GM18498 (cell line): Measurements from ENCODE around the gene CCDC87.
A peak's percentile ranks its signal among the peaks of the same experiment; 100 is the strongest.
"Not testable (repeated sequence)": the region's sequence is repeated elsewhere in the genome, so short reads cannot be mapped to it uniquely, and the experiment has no call there.

Experiments used
- ATAC-seq: cut with Tn5 transposase; IDR thresholded peaks from one replicate; pipeline ENCODE4 v1.9.1; 2021; ENCODE audit warnings: mild to moderate bottlenecking, moderate library complexity; ENCODE audit not compliant: unreplicated experiment

The CCDC87 gene

DNA sequence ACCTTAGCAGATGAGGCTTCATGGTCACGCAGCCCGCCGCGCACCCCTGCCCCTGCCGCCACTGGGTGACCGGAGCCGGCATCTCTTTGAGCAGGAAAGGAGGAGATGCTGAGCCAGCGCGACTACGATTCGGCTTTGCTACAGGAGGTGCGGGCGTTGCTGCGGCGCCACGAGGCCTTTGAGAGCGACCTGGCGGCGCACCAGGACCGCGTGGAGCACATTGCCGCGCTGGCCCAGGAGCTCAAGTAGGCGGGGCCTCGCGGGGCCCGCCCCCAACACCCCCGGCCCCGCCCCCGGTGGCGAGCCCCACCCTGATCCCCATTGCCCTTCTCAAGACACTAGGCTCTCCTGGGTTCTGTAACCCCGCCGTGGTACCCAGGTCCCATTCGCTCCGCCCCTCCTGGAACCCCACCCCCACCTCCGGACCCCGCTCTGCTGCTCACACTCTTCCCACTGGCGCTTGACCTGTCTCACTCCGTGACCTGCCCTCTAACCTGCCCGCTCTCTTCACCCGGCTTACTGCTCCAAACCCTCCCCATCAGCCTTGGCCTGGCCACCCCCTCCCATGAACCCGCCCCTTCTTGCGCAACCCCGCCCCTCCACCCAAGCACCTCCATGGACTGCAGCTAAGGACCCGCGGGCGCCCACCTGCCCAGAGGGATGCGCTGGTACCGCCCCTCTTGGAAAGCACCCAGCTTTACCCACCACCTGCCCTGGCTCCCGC, 33.6 kb downstream of the CCDC87 start:
- no peak for ATAC-seq

GRCh38 chr11:66557733-66558326, 35.0 kb downstream of the CCDC87 start:
- no peak for ATAC-seq

DNA sequence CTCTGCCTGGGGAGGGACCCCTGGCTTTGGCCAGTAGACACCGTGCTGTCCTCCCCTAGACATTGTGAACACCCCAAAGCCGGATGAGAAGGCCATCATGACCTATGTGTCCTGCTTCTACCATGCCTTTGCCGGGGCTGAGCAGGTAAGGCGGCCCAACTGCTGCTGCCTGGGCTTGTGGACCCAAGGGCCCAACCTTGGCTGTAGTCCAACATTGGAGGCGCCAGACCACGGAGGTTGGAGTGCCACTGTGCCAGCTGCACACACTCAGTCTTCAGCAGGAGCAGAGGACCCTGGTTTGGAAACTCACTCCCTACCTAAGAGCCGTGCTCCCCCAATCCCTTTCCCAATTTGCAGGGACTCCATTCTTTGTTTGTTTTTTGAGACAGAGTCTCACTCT, 36.8 kb downstream of the CCDC87 start:
- ATAC-seq = no peak

DNA sequence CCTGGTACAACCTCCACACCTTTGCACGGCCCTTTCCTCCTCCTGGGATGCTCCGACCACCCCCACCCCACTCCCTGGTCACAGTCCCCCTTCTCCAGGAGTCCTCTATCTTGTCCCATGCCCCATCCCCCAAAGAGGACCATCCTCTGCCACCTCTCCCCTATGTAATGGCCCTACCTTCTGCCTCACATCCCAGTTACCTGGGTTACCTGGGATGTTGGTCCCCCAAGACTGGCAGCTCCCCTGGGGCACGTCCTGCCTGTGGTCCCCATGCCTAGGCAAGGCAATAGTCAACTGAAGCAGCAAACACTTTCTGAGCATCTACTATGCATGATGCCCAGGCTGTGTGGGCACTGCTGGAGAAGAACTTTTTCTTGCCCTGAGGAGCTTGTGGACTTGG, 37.4 kb downstream of the CCDC87 start:
- no peak for ATAC-seq

DNA sequence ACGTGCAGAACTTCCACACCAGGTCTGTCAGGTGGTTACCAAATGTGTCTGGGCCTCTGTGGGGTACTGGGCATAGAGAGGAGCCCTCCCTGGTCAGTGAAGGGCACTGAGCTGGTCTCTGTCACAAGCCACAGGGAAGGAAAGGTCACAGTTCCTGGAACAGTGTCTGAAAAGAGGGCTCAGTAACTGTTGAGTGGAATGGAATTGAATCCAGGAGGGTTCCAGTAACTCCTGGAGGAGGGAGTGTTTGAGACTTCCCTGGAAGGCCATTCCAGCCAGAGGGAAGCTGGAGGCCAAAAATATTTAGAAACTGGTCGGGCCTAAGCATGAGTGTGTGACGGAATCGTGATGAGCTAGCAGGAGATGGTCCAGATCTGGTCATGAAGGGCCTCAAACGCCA, 38.3 kb downstream of the CCDC87 start:
- no peak for ATAC-seq

- no peak for ATAC-seq
These were observed 42.0 kb downstream of the CCDC87 start for GRCh38 chr11:66550887-66551286.

DNA sequence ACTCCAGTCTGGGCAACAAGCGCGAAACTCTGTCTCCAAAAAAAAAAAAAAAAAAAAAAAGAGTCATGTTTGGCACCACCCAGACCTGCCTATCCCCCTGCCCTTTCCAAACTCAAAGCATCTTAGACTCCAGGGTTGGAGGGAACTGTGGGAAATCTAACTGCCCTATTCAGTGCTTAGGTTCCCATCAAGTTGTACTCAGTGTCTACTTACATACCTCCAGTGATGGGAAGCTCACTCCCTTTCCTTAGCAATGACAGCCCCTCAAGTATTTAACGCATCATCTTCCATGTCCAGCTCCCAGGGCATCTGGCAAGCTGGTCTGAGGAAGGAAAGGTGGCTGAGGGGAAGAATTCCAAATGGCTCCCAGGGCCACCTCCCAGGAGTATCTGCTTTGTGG, 43.2 kb downstream of the CCDC87 start:
- ATAC-seq = no peak

DNA sequence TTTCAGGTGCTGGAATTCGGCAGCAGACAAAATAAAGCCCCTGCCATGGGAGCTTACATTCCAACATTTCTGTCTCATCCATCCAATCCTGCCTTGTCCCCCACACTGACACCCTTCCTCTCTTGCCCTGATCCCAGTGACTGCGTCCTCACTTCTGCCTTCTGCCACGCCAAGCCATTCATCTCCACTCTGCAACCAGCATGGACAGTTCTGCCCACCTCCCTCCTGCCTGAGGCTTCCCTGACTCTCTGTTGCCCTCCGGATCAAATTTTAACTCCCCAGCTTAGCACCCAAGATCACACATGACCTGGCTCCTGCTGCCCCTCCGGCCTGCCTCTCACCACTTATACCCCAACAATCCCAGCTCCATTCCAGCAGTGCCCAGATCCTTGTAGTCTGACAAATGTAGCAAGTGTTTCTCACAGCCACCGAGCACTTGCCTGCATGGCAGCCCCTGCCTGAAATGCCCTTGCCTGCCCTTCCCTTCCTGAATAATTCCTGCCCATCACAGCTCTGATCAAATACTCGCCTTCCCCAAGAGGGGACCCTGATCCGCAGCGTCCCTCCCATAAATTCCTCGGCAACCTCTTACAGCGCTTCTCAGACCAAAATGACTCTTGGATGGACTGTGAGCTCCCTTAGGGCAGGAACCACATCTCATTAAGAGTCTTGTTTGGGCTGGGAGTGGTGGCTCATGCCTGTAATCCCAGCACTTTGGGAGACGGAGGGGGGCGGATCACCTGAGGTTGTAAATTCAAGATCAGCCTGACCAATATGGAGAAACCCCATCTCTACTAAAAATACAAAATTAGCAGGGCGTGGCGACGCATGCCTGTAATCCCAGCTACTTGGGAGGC, 43.9 kb downstream of the CCDC87 start:
- no peak for ATAC-seq

GRCh38 chr11:66548041-66548440, 44.8 kb downstream of the CCDC87 start:
- ATAC-seq = no peak

DNA sequence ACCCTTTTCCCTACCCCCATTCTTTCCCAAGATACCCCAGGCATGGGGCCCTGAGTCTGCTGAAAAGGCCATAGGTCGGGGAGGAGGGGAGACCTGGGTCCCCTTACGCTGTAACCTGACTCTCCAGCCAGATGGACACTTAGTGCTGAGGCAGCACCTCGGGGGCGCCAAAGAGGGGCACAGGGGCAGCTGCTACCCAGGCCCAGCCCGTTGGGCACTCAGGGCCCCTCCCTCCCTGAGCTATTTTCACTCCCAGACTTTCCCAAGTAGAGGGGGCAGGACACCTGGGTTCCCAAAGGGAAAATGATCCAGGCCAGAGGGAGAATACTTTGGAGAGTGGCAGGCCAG, 45.2 kb downstream of the CCDC87 start:
- ATAC-seq = no peak

DNA sequence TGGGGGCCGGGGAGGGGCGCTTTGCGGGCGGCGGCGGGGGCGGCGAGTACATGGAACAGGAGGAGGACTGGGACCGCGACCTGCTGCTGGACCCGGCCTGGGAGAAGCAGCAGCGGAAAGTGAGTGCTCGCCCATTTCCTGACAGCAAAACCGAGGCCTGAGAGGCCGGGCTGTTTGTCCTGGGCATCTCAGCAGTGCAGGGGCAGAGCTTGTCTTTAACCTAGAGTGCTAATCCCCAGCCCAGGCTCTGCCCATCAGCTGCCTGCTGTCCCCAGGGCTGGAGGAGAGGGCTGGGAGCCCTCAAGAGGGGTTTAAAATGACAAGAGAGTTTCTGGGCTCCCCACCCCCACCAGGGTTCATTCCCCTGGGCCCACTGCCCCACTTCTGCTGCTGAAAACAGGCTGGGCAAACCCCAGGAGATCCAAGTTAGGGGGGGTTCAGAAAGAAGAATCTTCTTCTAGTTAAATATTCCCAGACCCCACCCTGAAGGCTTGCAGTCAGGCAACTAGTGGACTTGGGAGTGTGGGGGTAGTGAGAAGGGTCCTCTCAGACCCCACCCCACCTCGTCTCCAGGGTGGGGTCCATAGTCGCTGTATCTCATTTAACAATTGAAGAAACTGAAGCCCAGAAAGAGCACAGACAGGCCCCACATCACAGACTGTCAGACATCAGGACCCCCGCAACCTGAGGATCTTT, 45.7 kb downstream of the CCDC87 start:
- ATAC-seq = no peak

GRCh38 chr11:66546368-66546965, 46.4 kb downstream of the CCDC87 start, which contains the start of gene ACTN3:
Gene ACTN3, plus strand, starts transcription at chr11:66546903. Its CDS starts 35 bp downstream, at chr11:66546938.
- ATAC-seq = no peak

DNA sequence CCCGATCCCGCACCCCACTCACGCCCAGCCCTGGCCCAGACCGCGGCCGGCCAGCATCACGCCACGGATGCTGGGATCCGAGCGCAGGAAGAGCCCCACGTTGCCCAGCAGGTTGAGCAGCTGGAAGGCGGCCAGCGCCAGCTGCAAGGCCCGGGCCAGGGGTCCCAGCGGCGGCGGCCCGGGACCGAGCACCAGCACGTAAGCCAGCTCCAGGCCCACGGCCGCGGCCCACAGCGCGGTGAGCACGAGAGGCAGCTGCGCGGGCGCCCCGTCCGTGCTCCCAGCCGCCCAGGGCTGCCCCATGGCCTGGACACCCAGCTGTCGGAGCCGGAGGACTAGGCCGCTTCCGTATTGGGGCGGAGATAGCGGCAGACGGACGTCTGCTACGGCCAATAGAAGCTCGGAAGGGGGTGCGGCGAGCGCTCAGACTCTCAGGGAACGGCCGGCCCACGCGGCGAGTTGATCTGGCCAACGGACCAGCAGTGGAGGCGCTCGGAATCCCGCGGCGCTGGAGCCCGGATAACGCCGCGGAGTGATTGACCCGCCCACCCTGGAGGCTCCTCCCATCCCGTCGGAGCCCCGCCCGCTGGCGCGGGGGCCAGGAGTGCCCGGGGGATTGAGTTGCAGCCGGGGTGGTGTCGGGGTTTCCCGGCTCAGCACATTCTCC, 47.0 kb downstream of the CCDC87 start, which contains the start of gene ZDHHC24:
ZDHHC24 (minus strand) TSS at position 348 of the 667 bp plus-strand sequence; CDS start at position 303, 45 bp downstream.
- peak; percentile 90 for ATAC-seq

GRCh38 chr11:66544952-66545351, 47.9 kb downstream of the CCDC87 start:
- not testable (repeated sequence) for ATAC-seq

DNA sequence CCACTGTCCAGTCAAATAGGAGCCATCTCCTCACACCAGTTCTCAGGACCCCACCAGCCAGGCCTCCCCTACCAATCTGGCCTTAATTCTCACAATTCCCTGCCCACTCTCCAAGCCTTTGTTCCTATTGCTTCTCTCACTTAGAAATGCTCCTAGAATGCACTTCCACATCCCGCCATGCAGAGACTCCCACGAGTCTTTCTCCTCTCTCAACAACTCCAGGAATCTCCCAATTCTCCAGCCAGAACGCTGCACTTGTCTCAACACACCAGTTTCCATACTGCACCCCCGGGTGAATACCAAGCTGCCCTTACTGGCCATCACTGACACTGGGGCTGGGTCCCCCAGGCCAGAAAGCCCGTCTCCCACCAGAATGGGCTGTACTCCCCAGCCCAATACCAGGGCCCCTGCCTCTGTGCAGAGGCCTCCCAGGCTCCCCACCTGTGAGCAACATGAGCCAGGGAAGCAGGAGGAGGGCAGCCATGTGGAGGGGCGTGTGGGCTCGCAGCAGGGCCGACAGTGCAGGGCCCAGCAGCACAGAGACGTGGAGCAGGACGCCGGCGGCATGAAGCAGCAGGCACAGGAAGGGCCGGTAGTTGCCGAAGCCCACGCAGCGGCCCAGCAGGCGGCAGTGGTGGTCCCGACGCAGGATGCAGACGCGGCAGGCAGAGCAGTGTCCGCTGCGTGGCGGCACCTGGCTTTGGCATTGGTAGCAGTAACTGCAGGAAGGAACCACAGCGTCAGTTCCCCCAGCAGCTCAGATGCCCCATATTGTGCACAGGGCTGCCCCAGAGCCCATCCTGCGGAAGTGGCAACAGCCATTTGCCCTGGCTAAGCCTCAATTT, 49.4 kb downstream of the CCDC87 start:
- ATAC-seq = no peak

DNA sequence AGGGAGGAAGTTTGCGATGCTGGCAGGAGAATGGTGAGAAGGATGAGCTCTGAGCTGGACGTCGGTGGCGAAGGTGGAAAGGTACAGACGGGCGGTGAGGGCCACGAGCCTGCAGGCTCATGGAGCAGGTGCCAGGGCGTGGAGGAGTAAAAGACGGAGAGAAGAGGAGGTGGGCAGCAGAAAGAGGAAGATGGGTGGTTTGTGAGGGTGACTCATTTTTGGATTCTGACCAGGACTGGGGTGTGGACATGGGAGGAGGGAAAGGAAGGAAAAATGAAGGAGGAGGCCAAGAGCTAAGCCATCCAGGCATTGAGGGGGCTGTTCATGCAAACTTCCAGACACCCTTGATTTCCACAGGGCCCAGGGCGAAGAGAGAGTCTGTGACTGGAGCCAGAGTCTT, 50.5 kb downstream of the CCDC87 start:
- ATAC-seq = no peak

GRCh38 chr11:66541892-66542291, 51.0 kb downstream of the CCDC87 start:
- no peak for ATAC-seq

DNA sequence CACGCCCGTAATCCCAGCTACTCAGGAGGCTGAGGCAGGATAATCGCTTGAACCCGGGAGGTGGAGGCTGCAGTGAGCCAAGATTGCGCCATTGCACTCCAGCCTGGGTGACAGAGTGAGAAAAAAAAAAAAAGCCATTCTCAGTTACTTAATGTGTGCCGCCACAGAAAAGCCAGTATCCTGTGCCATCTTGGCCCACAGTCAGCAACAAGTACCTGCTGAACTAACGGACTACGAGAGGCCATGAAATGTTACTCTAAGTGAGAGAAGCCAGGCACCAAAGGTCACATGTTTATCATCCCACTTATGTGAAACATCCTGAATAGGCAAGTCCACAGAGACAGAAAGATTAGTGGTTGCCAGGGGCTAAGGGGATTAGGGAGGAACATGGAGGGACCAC, 52.3 kb downstream of the CCDC87 start:
- ATAC-seq = not testable (repeated sequence)
